Measurements from ENCODE around the gene DNAAF9. TPM values are rescaled to one million over a fixed set of nuclear protein-coding genes. Genes with fewer than 3 reads are reported as not detected.

Gene DNAAF9
- total and polyA plus RNA-seq, 4 experiments from 2014 or later, result 0.72 to 6.1 (median 3.6) TPM

- Histone ChIP-seq H3K9me3 (ENCODE audit: control insufficient read depth in 1 of 2, low read length in 2 of 2) (no peaks in the 10 kb centered on the region), H3K4me3 (ENCODE audit: low read length in 2 of 2) (no peak overlapping the region), H3K36me3 (ENCODE audit: insufficient read depth, low read length) (no peaks in the 10 kb centered on the region), H3K27me3 (ENCODE audit: insufficient read depth, low read length) (no peaks in the 10 kb centered on the region), H3K27ac (ENCODE audit: low read depth, low read length) (no peak overlapping the region), H3K4me1 (ENCODE audit: insufficient read depth, low read length) (peaks cover 21% of the 10 kb centered on the region)
- peaks cover 24 to 44% (median 32%) of the 10 kb centered on the region in 4 donors for H3K4me1 Mint-ChIP-seq
- peaks cover 0 to 12% of the 10 kb centered on the region in 2 donors for H3K36me3 Mint-ChIP-seq
- POLR2A ChIA-PET (ENCODE audit: partially characterized antibody), result no interaction called here
- no peaks in the 10 kb centered on the region for H3K9me3 Mint-ChIP-seq
- DNase-seq, result no peak
- H3K4me3 Mint-ChIP-seq, result peak overlapping the region in 3 of 8 donors; percentile 22 to 38 (median 37)
- CTCF ChIA-PET (ENCODE audit: partially characterized antibody), result no interaction called here
- peak overlapping the region in 4 of 7 donors; percentile 24 to 95 (median 58) for H3K27ac Mint-ChIP-seq
- intact Hi-C loops (cut with micrococcal nuclease), result no loop called here
- H3K27me3 Mint-ChIP-seq, result no peaks in the 10 kb centered on the region
These were observed 2.3 kb downstream of the DNAAF9 start for GRCh38 chr20:3405139-3405538.

- no peak overlapping the region for H3K27ac ChIP-seq (ENCODE audit: low read depth, low read length)
- peaks cover 21% of the 10 kb centered on the region for H3K4me1 ChIP-seq (ENCODE audit: insufficient read depth, low read length)
- H3K4me3 ChIP-seq (ENCODE audit: low read length in 2 of 2), result no peak overlapping the region
- peaks cover 0 to 12% of the 10 kb centered on the region in 2 donors for H3K36me3 Mint-ChIP-seq
- DNase-seq, result no peak
- no peaks in the 10 kb centered on the region for H3K9me3 Mint-ChIP-seq
- peaks cover 24 to 39% (median 33%) of the 10 kb centered on the region in 4 donors for H3K4me1 Mint-ChIP-seq
- no peaks in the 10 kb centered on the region for H3K27me3 ChIP-seq (ENCODE audit: insufficient read depth, low read length)
- ChIA-PET CTCF (ENCODE audit: partially characterized antibody) (no interaction called here), POLR2A (ENCODE audit: partially characterized antibody) (no interaction called here)
- H3K4me3 Mint-ChIP-seq, result no peak overlapping the region
- no peak overlapping the region for H3K27ac Mint-ChIP-seq
- H3K36me3 ChIP-seq (ENCODE audit: insufficient read depth, low read length), result no peaks in the 10 kb centered on the region
- no peaks in the 10 kb centered on the region for H3K9me3 ChIP-seq (ENCODE audit: control insufficient read depth in 1 of 2, low read length in 2 of 2)
- H3K27me3 Mint-ChIP-seq, result no peaks in the 10 kb centered on the region
- intact Hi-C loops (cut with micrococcal nuclease), result no loop called here
These were observed 3.1 kb downstream of the DNAAF9 start for GRCh38 chr20:3404402-3404801.

- CTCF ChIA-PET (ENCODE audit: partially characterized antibody), result no interaction called here
- no peak overlapping the region for H3K27ac ChIP-seq (ENCODE audit: low read depth, low read length)
- H3K4me1 ChIP-seq (ENCODE audit: insufficient read depth, low read length), result peaks cover 21% of the 10 kb centered on the region
- no peaks in the 10 kb centered on the region for H3K27me3 ChIP-seq (ENCODE audit: insufficient read depth, low read length)
- no peaks in the 10 kb centered on the region for H3K27me3 Mint-ChIP-seq
- H3K27ac Mint-ChIP-seq, result peak overlapping the region in 1 of 7 donors; percentile 19
- POLR2A ChIA-PET (ENCODE audit: partially characterized antibody), result interaction anchor here (0.6 kb wide), 1 partner anchor 67 kb away, joined by 3 read pairs; no protein-coding TSS in a partner anchor
- H3K4me1 Mint-ChIP-seq, result peaks cover 23 to 34% (median 31%) of the 10 kb centered on the region in 4 donors
- no peak overlapping the region for H3K4me3 ChIP-seq (ENCODE audit: low read length in 2 of 2)
- H3K9me3 ChIP-seq (ENCODE audit: control insufficient read depth in 1 of 2, low read length in 2 of 2), result no peaks in the 10 kb centered on the region
- H3K4me3 Mint-ChIP-seq, result no peak overlapping the region
- DNase-seq, result no peak
- H3K36me3 ChIP-seq (ENCODE audit: insufficient read depth, low read length), result no peaks in the 10 kb centered on the region
- no peaks in the 10 kb centered on the region for H3K9me3 Mint-ChIP-seq
- intact Hi-C loops (cut with micrococcal nuclease), result no loop called here
- H3K36me3 Mint-ChIP-seq, result peaks cover 0 to 12% of the 10 kb centered on the region in 2 donors
These were observed 3.7 kb downstream of the DNAAF9 start for GRCh38 chr20:3403741-3404140.

GRCh38 chr20:3402453-3402852 is 5.0 kb downstream of the DNAAF9 start:
- H3K9me3 ChIP-seq (ENCODE audit: control insufficient read depth in 1 of 2, low read length in 2 of 2), result no peaks in the 10 kb centered on the region
- Mint-ChIP-seq H3K4me1 (peaks cover 19 to 29% (median 24%) of the 10 kb centered on the region in 4 donors), H3K27ac (no peak overlapping the region), H3K4me3 (no peak overlapping the region), H3K27me3 (no peaks in the 10 kb centered on the region), H3K9me3 (no peaks in the 10 kb centered on the region), H3K36me3 (peaks cover 0 to 4% of the 10 kb centered on the region in 2 donors)
- H3K4me3 ChIP-seq (ENCODE audit: low read length in 2 of 2), result no peak overlapping the region
- CTCF ChIA-PET (ENCODE audit: partially characterized antibody), result no interaction called here
- H3K27me3 ChIP-seq (ENCODE audit: insufficient read depth, low read length), result no peaks in the 10 kb centered on the region
- H3K4me1 ChIP-seq (ENCODE audit: insufficient read depth, low read length), result peaks cover 17% of the 10 kb centered on the region
- POLR2A ChIA-PET (ENCODE audit: partially characterized antibody), result no interaction called here
- no peaks in the 10 kb centered on the region for H3K36me3 ChIP-seq (ENCODE audit: insufficient read depth, low read length)
- DNase-seq, result no peak
- intact Hi-C loops (cut with micrococcal nuclease), result no loop called here
- no peak overlapping the region for H3K27ac ChIP-seq (ENCODE audit: low read depth, low read length)

- H3K27ac Mint-ChIP-seq, result no peak overlapping the region
- H3K27me3 ChIP-seq (ENCODE audit: insufficient read depth, low read length), result no peaks in the 10 kb centered on the region
- H3K9me3 ChIP-seq (ENCODE audit: control insufficient read depth in 1 of 2, low read length in 2 of 2), result no peaks in the 10 kb centered on the region
- no peak overlapping the region for H3K4me3 Mint-ChIP-seq
- H3K27ac ChIP-seq (ENCODE audit: low read depth, low read length), result no peak overlapping the region
- CTCF ChIA-PET (ENCODE audit: partially characterized antibody), result no interaction called here
- H3K36me3 Mint-ChIP-seq, result peaks cover 0 to 11% of the 10 kb centered on the region in 2 donors
- no peak overlapping the region for H3K4me3 ChIP-seq (ENCODE audit: low read length in 2 of 2)
- no peaks in the 10 kb centered on the region for H3K36me3 ChIP-seq (ENCODE audit: insufficient read depth, low read length)
- no peak for DNase-seq
- H3K4me1 ChIP-seq (ENCODE audit: insufficient read depth, low read length), result peaks cover under 1% of the 10 kb centered on the region
- peaks cover 3 to 11% (median 4%) of the 10 kb centered on the region in 8 donors for H3K9me3 Mint-ChIP-seq
- POLR2A ChIA-PET (ENCODE audit: partially characterized antibody), result no interaction called here
- intact Hi-C loops (cut with micrococcal nuclease), result no loop called here
- peaks cover 6 to 15% (median 10%) of the 10 kb centered on the region in 4 donors for H3K4me1 Mint-ChIP-seq
- H3K27me3 Mint-ChIP-seq, result no peaks in the 10 kb centered on the region
These were observed 7.0 kb downstream of the DNAAF9 start for GRCh38 chr20:3400260-3401155.

- intact Hi-C loops (cut with micrococcal nuclease), result no loop called here
- CTCF ChIA-PET (ENCODE audit: partially characterized antibody), result interaction anchor here (0.7 to 1.4 kb wide), 2 partner anchors 9 to 18 kb away, joined by 3 to 5 read pairs; partner anchors contain the start of gene DNAAF9
- no peak overlapping the region for H3K4me3 Mint-ChIP-seq
These were observed 8.7 kb downstream of the DNAAF9 start for GRCh38 chr20:3398681-3399252.

GRCh38 chr20:3396492-3396891 is 11.0 kb downstream of the DNAAF9 start:
- Mint-ChIP-seq H3K4me1 (peaks cover 0 to 4% (median under 1%) of the 10 kb centered on the region in 4 donors), H3K4me3 (no peak overlapping the region), H3K36me3 (peaks cover 0 to 11% of the 10 kb centered on the region in 2 donors), H3K27ac (peak overlapping the region in 1 of 7 donors; percentile 23), H3K9me3 (peaks cover 3 to 11% (median 4%) of the 10 kb centered on the region in 8 donors), H3K27me3 (no peaks in the 10 kb centered on the region)
- Histone ChIP-seq H3K36me3 (ENCODE audit: insufficient read depth, low read length) (no peaks in the 10 kb centered on the region), H3K4me3 (ENCODE audit: low read length in 2 of 2) (no peak overlapping the region), H3K9me3 (ENCODE audit: control insufficient read depth in 1 of 2, low read length in 2 of 2) (no peaks in the 10 kb centered on the region), H3K27ac (ENCODE audit: low read depth, low read length) (no peak overlapping the region), H3K27me3 (ENCODE audit: insufficient read depth, low read length) (no peaks in the 10 kb centered on the region), H3K4me1 (ENCODE audit: insufficient read depth, low read length) (no peaks in the 10 kb centered on the region)
- POLR2A ChIA-PET (ENCODE audit: partially characterized antibody), result interaction anchor here (3.1 kb wide), 1 partner anchor 11 kb away, joined by 13 read pairs; the partner anchor contains the start of gene DNAAF9
- DNase-seq, result no peak
- intact Hi-C loops (cut with micrococcal nuclease), result no loop called here
- CTCF ChIA-PET (ENCODE audit: partially characterized antibody), result interaction anchor here (0.8 kb wide), 1 partner anchor 10 kb away, joined by 3 read pairs; no protein-coding TSS in a partner anchor

More at GRCh38 chr20:3398681-3399252, 8.7 kb downstream of the DNAAF9 start:
- Mint-ChIP-seq H3K9me3 (peaks cover 3 to 11% (median 4%) of the 10 kb centered on the region in 8 donors), H3K4me1 (peaks cover 0 to 9% (median 5%) of the 10 kb centered on the region in 4 donors), H3K27me3 (no peaks in the 10 kb centered on the region), H3K36me3 (peaks cover 0 to 11% of the 10 kb centered on the region in 2 donors), H3K27ac (no peak overlapping the region)
- POLR2A ChIA-PET (ENCODE audit: partially characterized antibody), result interaction anchor here (3.1 kb wide), 1 partner anchor 9 kb away, joined by 13 read pairs; the partner anchor contains the start of gene DNAAF9
- DNase-seq, result no peak
- no peak overlapping the region for H3K27ac ChIP-seq (ENCODE audit: low read depth, low read length)
- no peaks in the 10 kb centered on the region for H3K27me3 ChIP-seq (ENCODE audit: insufficient read depth, low read length)
- no peaks in the 10 kb centered on the region for H3K4me1 ChIP-seq (ENCODE audit: insufficient read depth, low read length)
- no peaks in the 10 kb centered on the region for H3K36me3 ChIP-seq (ENCODE audit: insufficient read depth, low read length)
- no peaks in the 10 kb centered on the region for H3K9me3 ChIP-seq (ENCODE audit: control insufficient read depth in 1 of 2, low read length in 2 of 2)
- H3K4me3 ChIP-seq (ENCODE audit: low read length in 2 of 2), result no peak overlapping the region

Data from CD4-positive, alpha-beta memory T cell (primary cell).